Skeletal muscle satellite cell (primary cell): Measurements from ENCODE around the gene ADAM20.
"Not testable (repeated sequence)": the region's sequence is repeated elsewhere in the genome, so short reads cannot be mapped to it uniquely, and the experiment has no call there.

ENCODE experiments used
- H3K27me3 ChIP-seq: 2 replicates; pipeline ENCODE4 v1.7.0; 2013; ENCODE audit warnings: low read length; ENCODE audit not compliant: control insufficient read depth, insufficient read depth
- H3K36me3 ChIP-seq: 2 replicates; pipeline ENCODE4 v1.7.0; 2013; ENCODE audit warnings: mild to moderate bottlenecking, control low read depth, low read length; ENCODE audit not compliant: insufficient read depth
- H3K4me1 ChIP-seq: 2 replicates; pipeline ENCODE4 v1.7.0; 2013; ENCODE audit warnings: low read length; ENCODE audit not compliant: control insufficient read depth, insufficient read depth
- H3K4me2 ChIP-seq: 2 replicates; pipeline ENCODE4 v1.7.0; 2013; ENCODE audit warnings: mild to moderate bottlenecking, low read length
- H3K4me3 ChIP-seq: 2 replicates; pipeline ENCODE4 v1.7.0; 2013; ENCODE audit warnings: low read length
- H3K9ac ChIP-seq: 2 replicates; pipeline ENCODE4 v1.7.0; 2013; ENCODE audit warnings: mild to moderate bottlenecking, low read depth, low read length, moderate library complexity
- H3K9me3 ChIP-seq: replicated peaks from 2 replicates; pipeline ENCODE4 v1.7.0; 2013; ENCODE audit warnings: mild to moderate bottlenecking, control low read depth, low read length

Gene ADAM20

DNA sequence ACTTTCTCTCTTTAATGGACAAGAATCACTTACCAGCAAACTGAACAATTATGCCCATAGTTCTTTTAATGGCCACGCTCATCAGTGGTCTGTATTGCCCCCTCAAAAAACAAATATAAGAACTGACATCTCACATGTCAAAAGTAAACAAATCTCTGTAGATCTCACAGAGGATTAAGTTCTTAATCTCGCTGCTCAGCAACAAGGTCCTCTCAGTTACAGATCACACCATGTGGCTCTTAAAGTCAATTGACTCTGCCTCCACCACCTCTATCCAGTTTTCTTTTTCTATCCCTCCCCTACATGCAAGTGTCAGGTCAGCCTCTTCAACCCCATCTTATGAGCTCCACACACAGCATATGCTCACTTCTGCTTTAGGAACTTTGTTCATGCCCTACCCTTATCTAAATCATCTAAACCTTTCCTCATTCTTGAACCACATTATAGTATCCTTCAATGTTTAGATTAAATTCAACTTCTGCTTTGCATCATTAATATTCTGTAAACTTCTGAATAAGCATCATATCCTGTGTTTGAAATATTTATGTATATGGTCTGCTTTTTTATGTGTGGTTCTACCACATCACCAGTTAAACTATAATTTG is 7.2 kb downstream of the ADAM20 start:
- no peaks in the 10 kb centered on the region for H3K36me3 ChIP-seq
- no peaks in the 10 kb centered on the region for H3K9me3 ChIP-seq
- no peaks in the 10 kb centered on the region for H3K4me1 ChIP-seq
- no peak overlapping the region for H3K4me3 ChIP-seq
- H3K9ac ChIP-seq: no peak overlapping the region
- H3K27me3 ChIP-seq: no peaks in the 10 kb centered on the region
- H3K4me2 ChIP-seq: no peak overlapping the region

DNA sequence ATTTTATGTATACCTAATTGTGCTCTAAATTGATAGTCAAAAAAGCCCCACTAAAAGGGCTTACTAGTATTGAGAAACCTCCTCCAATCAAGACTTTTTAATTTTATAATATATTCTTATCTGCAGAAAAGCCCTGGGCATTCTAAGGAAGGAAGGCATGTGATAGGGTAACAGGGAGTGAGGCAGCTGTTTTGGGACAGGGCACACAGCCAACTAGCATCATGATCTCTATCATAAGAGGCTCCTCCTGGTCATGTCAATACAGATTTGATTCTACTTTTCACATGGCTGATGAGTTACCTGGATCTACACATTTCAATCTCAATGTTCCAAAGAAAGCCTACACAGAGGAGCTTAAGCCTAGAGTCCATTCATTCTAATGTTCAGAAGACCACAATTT is 9.1 kb downstream of the ADAM20 start:
- H3K36me3 ChIP-seq: no peaks in the 10 kb centered on the region

DNA sequence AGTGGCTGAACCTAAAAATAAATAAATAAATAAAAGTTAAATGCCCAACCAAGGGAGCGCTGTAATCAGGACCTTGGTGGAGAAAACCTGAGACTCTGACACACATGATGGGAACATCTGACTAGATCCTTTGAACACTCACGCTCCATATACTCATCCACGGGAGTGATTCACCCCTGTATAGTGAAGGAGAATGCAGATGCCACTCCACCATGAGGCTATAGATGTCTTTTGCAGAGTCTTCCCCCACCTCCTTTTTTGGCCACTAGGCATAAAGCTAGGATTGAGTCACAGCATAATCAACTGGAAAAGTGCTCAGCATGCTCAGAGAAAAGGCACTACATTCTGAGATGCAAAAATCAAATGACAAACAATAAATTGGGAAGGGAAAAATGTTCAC is 19.0 kb downstream of the ADAM20 start:
- Histone ChIP-seq H3K4me1 (no peaks in the 10 kb centered on the region), H3K9me3 (no peaks in the 10 kb centered on the region), H3K4me3 (no peak overlapping the region), H3K27me3 (no peaks in the 10 kb centered on the region), H3K4me2 (no peak overlapping the region), H3K36me3 (no peaks in the 10 kb centered on the region), H3K9ac (no peak overlapping the region)

More for the DNA sequence above, 9.1 kb downstream of the ADAM20 start:
- H3K9ac ChIP-seq: no peak overlapping the region
- H3K27me3 ChIP-seq: no peaks in the 10 kb centered on the region
- no peaks in the 10 kb centered on the region for H3K4me1 ChIP-seq
- H3K9me3 ChIP-seq: no peaks in the 10 kb centered on the region
- H3K4me3 ChIP-seq: no peak overlapping the region
- H3K4me2 ChIP-seq: no peak overlapping the region

DNA sequence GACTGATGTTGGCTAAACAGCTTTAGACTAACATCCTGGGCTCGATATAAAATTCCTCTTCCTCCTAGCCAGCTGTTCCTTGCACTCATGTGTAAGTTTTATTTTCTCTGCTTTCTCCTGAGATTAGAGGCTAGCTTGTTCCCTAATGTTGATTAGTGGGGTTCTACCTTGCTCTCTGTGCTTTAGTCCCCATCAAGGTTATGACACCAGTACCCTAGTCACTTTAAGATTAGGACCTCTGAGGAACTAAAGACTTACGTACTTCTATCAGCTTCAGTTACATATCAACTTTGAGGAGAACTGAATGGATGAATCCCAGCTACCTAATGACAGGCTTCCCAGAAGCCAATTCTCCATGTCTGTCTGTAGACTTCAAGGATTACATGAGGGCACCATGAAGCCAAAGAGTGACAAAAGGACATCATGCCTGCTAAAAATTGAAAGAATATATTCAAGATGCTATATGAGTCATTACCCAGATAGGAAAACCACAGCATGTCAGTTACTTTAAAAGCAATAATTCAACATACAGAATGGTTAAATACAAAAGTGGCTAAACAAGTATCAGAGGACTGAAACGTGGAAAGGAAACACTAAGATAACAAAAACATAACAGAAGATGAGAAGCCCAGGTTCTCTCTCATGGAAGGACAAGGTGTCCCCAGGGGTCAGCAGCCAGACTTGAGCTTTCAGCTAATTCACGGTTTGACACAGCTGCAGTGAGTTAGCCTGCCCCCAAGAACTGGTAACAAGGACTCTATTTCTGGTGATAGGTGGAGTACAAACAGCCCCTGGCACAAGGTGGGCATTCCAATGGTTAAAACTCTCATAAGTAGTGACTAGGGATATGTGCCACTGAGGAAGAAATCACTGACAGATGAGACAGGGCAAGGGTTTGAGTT is 20.4 kb downstream of the ADAM20 start:
- Histone ChIP-seq H3K9ac (no peak overlapping the region), H3K4me2 (no peak overlapping the region), H3K36me3 (no peaks in the 10 kb centered on the region), H3K4me3 (no peak overlapping the region), H3K9me3 (no peaks in the 10 kb centered on the region), H3K4me1 (no peaks in the 10 kb centered on the region), H3K27me3 (no peaks in the 10 kb centered on the region)

DNA sequence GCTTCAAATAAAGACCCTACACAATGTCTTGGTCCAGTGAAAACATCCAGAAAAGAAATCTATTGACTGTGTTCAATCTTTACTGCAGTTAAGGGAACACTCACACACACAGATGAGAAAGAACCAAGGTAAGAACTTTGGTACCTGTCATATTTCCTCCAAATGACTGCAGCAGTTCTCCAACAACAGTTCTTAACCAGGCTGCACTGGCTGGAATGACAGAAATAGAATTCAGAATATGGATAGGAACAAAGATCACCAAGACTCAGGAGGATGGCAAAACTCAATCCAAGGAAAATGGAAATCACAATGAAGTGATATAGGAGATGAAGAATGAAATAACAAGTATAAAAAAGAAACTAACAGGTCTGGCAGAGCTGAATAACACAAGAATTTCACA is 36.6 kb downstream of the ADAM20 start:
- Histone ChIP-seq H3K9ac (no peak overlapping the region), H3K36me3 (no peaks in the 10 kb centered on the region), H3K4me1 (no peaks in the 10 kb centered on the region), H3K9me3 (no peaks in the 10 kb centered on the region), H3K4me3 (no peak overlapping the region), H3K27me3 (no peaks in the 10 kb centered on the region), H3K4me2 (no peak overlapping the region)

DNA sequence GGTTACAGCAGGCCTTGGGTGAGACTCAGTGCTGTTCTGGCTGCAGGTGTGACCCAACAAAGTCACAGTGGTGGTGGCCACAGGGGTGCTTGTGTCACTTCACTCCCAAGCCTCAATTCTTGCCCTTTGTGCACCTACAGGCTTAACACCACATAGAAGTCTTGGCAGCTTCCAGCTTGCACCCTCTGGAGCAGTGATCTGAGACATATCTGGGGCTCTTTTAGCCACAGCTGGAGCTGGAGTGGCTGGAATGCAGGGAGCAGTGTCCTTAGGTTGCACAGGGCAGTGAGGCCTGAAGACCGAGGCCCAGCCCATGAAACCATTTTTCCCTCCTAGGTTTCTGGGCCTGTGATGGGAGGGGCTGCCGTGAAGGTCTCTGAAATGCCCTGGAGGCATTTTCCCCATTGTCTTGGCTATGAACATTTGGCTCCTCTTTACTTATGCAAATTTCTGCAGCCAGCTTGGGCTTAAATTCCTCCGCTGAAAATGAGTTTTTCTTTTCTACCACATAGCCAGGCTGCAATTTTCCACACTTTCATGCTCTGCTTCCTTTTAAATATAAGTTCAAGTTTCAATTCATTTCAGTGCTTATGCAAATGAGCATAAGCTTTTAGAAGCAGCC is 45.1 kb downstream of the ADAM20 start:
- Histone ChIP-seq H3K9ac (no peak overlapping the region), H3K4me3 (no peak overlapping the region), H3K36me3 (no peaks in the 10 kb centered on the region), H3K4me1 (no peaks in the 10 kb centered on the region), H3K4me2 (no peak overlapping the region), H3K27me3 (no peaks in the 10 kb centered on the region), H3K9me3 (no peaks in the 10 kb centered on the region)

DNA sequence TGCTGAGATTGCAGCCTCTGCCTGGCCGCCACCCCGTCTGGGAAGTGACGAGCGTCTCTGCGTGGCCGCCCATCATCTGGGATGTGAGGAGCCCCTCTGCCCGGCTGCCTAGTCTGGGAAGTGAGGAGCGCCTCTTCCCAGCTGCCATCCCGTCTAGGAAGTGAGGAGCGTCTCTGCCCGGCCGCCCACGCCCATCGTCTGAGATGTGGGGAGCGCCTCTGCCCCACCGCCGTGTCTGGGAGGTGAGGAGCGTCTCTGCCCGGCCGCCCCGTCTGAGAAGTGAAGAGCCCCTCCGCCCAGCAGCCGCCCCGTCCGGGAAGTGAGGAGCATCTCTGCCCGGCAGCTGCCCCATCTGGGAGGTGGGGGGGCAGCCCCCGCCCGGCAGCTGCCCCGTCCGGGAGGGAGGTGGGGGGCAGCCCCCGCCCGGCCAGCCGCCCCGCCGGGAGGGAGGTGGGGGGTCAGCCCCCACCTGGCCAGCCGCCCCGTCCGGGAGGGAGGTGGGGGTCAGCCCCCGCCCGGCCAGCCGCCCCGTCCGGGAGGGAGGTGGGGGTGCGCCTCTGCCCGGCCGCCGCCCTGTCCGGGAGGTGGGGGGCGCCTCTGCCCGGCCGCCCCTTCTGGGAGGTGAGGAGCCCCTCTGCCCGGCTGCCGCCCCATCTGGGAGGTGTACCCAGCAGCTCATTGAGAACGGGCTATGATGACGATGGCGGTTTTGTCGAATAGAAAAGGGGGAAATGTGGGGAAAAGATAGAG is 57.3 kb downstream of the ADAM20 start:
- H3K4me1 ChIP-seq, H3K4me2 ChIP-seq, H3K4me3 ChIP-seq, H3K9ac ChIP-seq, H3K9me3 ChIP-seq, H3K36me3 ChIP-seq, H3K27me3 ChIP-seq: not testable (repeated sequence)

DNA sequence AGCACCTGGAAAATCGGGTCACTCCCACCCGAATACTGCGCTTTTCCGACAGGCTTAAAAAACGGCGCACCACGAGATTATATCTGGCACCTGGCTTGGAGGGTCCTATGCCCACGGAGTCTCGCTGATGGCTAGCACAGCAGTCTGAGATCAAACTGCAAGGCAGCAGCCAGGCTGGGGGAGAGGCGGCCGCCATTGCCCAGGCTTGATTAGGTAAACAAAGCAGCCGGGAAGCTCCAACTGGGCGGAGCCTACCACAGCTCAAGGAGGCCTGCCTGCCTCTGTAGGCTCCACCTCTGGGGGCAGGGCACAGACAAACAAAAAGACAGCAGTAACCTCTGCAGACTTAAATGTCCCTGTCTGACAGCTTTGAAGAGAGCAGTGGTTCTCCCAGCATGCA is 59.3 kb downstream of the ADAM20 start:
- not testable (repeated sequence) for H3K36me3 ChIP-seq, H3K4me3 ChIP-seq, H3K9me3 ChIP-seq, H3K4me2 ChIP-seq, H3K27me3 ChIP-seq, H3K9ac ChIP-seq, H3K4me1 ChIP-seq

DNA sequence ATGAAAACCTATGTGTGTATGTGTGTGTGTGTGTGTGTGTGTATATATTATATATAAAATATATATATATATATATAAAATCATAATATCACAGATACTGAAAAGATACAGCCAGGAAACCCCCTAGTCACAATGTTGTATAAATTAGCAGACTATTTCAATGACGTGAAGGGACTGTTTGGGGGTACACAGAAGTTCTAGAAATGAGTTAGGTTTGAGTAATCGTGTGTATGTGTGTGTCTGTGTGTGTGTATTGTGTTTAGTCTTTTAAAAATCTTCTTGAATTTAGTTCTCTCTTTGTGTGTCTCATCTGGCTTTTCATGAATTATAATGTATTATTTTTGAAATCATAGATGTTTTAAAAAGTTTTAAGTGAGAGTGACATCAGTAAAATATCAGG is 61.0 kb downstream of the ADAM20 start:
- Histone ChIP-seq H3K4me3 (no peak overlapping the region), H3K4me2 (no peak overlapping the region), H3K4me1 (no peaks in the 10 kb centered on the region), H3K27me3 (no peaks in the 10 kb centered on the region), H3K9me3 (no peaks in the 10 kb centered on the region), H3K9ac (no peak overlapping the region), H3K36me3 (no peaks in the 10 kb centered on the region)
